T-helper 1 cell treated with Interleukin-12 subunit alpha and Interleukin-12 subunit beta and Interleukin-4 antibody, amounts not matched to agents 30 ng/mL and 1 ng/mL, for 36 hours (primary cell): Measurements from ENCODE around the gene GLUD2. TPM values are rescaled to one million over a fixed set of nuclear protein-coding genes. Genes with fewer than 3 reads are reported as not detected.
"Not testable (repeated sequence)": the region's sequence is repeated elsewhere in the genome, so short reads cannot be mapped to it uniquely, and the experiment has no call there.

ENCODE experiments used
- intact Hi-C: fragments of 100-400 bp; cut with micrococcal nuclease; formaldehyde crosslinking; loops from one replicate; pipeline ENCODE4 v1.15.1; 2024
- total RNA-seq: library from RNA; stranded (reverse); gene quantifications from 2 replicates; pipeline ENCODE4 v1.2.3, GENCODE V29; 2022

Gene GLUD2
- 0.12 and 0.29 TPM in 2 replicates for total RNA-seq

GRCh38 chrX:121047441-121048419, at the start of gene GLUD2:
Gene GLUD2 (plus strand): TSS chrX:121047610. CDS start chrX:121047685, 75 bp downstream.
- intact Hi-C loops = not testable (repeated sequence)

- intact Hi-C loops = no loop called here
These were observed 48.0 kb upstream of the GLUD2 start for GRCh38 chrX:120999413-120999812.

GRCh38 chrX:121000589-121000988, 46.8 kb upstream of the GLUD2 start:
- intact Hi-C loops = no loop called here

DNA sequence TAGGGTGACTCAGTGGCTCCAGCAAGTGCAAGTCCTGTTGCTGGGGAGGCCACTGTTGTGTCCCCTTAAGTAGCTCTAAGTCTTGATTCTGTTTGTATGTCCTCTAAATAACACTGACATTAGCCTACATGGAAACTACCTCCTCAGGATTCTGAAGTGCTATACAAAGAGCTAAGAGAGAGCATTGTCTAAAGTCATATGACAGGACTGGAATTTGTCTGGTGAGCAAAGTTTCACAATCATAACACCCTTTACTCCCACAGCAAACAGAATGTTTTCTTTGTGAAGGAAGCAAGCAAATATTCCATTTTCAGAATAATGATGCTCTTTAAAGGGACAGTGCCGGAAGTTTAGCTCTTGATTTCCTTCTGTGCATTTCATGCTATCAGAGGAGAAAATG, 38.5 kb upstream of the GLUD2 start:
- intact Hi-C loops = no loop called here

DNA sequence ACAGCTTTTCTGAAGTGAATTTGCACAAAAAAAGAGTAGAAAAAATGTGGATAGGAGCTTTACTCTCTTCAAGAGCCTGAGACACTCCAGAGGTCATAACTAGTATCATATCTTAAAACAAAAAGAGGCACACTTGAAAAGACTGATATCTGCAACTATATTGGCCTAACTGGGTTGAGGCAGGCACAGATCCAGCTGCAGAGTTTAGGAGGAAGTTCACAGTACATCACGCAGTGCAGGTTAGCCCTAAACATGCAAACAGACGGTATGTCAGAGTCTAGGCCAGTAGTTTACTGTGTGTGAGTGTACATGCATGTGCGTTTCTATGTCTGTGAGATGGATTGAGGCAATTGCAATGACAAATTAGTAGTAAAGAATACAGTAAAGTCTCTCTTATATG, 37.6 kb upstream of the GLUD2 start:
- intact Hi-C loops = no loop called here

DNA sequence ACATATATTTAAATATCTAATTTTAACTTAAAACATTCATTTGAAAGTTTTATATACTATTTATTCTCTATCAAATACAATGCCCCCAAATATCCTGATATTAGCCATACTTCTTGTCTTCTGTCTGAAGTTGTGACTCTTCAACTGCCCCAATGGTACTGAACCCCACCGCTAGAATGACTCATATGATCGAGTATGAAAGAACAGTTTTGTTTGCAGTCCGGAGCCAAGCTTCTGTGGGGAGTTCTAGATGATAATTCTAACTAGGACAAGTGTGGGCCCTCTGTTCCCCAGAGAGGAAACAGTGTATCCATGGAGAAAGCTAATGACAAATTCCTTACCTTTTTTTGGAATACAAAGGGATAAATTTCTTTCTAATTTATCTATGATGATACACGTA, 37.2 kb upstream of the GLUD2 start:
- intact Hi-C loops = no loop called here

GRCh38 chrX:121011254-121011653, 36.2 kb upstream of the GLUD2 start:
- intact Hi-C loops = no loop called here

GRCh38 chrX:121013897-121014455, 33.4 kb upstream of the GLUD2 start:
- intact Hi-C loops = no loop called here

DNA sequence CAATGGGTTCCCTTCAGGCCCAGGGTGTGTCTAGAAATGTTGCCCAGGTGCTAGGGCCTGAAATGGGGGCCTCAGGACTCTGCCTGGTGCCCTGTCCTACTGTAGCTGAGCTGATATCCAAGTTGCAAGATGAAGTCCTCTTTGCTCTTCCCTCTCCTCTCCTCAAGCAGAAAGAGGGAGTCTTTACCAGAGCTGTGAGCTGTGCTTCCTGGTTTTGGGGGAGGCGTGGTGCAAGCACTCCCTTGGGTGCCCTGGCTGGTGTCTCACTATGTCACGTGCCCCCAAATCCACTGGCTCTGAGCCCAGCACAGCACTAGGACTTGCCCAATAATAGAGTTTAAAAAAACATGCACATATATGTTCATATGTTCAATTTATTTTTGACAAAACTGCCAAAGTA, 32.6 kb upstream of the GLUD2 start:
- intact Hi-C loops = no loop called here

- intact Hi-C loops = no loop called here
These were observed 19.0 kb upstream of the GLUD2 start for GRCh38 chrX:121028419-121028818.

GRCh38 chrX:121030083-121030482, 17.3 kb upstream of the GLUD2 start:
- intact Hi-C loops = no loop called here

DNA sequence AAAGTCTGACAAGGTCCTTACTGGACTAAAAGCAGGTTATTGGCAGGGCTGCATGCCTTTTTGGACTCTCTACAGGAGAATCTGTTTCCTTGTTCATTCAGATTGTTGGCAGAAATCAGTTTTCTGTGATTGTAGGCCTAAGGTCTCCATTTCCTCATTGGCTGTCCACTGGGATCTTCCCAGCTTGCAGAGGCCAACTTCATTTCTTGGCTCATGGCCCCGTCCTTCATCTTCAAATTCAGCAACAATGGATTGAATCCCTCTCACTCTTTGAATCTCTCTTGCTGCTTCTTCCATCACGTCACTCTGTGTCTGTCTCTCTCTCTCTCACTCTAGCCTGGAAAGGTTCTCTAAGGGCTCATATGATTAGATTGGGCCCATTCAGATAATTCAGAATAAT, 14.9 kb upstream of the GLUD2 start:
- intact Hi-C loops = no loop called here

- intact Hi-C loops = no loop called here
These were observed 11.3 kb upstream of the GLUD2 start for GRCh38 chrX:121036137-121036536.

DNA sequence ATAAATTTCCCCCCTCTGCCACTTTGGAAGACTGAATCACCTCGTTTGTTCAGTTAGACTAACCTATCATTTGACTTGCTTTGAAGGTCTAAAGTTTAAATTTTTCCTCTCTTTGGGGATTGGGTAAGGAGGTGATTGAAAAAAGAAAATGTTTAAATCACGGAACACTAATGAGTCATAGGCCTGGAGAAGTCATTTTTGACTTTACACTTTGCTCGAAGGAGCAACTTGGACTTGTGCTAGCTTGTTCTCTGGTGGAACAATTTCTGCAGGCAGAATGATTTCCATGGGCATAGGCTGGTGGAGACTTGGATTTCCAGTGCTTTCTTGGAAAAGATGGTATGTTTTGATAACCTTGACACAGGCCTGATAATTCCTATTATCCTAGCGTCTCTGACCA, 10.5 kb upstream of the GLUD2 start:
- intact Hi-C loops = no loop called here

DNA sequence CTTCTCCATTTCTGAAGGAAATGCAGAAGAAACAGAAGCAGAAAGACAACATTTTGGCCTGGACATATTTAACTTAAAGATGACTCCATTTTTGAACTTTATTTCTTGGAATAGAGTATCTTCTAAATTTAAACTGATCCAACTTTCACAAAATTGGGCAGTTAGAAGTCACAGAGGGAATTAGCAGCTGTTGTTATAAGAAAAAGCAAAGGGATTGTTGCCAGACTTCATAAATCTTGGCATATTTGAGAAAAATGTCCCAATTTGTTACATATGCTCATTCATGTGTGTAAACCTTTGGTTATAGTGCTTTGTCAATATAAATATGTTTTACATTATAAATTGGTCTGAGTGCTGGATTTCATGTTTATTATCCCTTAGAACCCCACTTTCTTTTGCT, 3.4 kb downstream of the GLUD2 start:
- intact Hi-C loops = no loop called here

DNA sequence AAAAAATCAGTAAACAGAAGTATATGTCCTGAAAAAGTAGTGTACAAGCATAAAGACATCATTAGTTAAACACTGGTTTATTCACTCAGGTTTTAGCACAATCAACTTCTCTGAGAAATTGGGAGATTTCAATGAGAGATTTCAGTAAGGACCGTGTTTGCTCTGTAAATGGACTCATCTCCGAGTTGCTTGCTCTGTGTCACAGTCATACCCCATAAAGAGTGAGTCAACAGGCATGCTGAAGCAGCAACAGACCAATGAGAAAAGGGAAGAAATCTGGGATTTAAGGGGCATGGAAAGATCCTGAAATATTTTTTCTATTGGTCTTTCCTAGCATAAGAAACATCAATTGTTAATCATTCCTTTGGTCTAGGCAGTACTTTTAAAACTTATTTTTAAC, 4.7 kb downstream of the GLUD2 start:
- intact Hi-C loops = no loop called here

- intact Hi-C loops = no loop called here
These were observed 14.9 kb downstream of the GLUD2 start for GRCh38 chrX:121062289-121062688.

DNA sequence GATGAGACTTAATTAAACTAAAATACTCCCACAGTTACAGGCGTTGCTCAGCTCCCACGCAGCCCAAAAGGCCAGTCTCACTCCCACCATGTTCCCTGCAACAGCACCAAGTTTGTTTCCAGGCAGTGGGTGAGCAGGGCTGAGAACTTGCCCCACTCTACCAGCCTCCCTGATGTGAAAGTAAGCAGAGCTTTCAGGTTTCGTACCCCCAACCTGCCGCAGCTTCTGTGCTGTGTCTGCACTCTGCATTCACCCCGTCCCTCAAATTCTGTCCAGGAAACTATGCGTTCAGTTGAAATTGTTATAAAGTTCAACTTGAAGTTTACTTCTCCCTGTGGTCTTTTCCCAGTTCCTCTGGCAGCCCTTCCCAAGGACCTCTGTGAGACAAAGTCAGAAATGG, 17.2 kb downstream of the GLUD2 start:
- intact Hi-C loops = no loop called here

DNA sequence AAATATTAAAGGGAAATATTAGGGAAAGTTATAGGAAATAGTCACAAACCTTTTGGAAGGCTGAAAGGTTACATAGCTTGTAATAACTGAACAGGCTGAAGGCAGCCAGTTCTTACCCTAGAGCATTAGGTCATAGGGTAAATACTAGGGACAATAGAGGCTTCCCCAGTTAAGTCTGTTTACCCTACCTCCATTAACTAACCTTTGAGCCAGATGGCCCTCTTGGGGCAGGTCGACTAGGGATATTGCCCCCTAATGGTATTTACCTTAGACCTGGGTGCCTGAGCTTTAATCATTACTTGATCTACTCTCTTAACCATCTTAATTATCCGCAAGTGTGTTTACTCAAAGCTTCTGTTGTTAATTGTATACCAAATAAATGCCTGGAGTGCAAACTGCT, 36.8 kb downstream of the GLUD2 start:
- intact Hi-C loops = not testable (repeated sequence)

DNA sequence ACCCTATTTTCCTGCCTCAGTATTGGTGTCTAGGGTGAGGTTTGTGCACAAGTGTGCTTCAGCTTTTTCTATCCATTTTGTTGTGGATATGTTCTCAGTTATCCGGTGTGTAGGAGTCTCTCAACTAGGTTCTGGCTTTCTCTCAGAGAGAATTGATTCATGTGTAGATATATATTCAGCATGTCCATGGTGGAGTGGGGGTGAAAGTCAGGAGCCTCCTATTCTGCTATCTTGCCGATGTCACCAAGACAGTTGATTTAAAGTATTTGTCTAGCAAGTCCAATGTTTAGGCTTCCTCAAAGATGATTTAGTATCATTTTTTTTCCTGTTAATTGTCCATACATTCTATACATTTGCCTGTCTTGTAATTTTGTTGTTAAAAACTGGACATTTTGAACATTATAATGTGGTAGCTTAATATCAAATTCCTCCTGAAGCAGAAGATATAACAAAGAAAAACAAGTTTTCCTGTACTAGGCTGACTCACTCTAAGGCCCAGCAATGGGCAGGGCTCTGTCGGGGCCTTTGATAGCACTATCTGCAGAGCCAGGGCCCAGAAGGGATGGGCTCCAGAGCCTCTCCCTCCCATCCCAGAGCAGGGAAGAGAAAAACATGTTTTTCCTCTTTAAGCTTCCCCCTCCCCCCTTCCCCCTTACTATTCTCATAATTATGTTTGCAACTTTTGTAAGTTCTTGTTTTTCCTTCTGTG, 37.6 kb downstream of the GLUD2 start:
- intact Hi-C loops = no loop called here

- intact Hi-C loops = no loop called here
These were observed 38.2 kb downstream of the GLUD2 start for GRCh38 chrX:121085612-121086010.

GRCh38 chrX:121093011-121093410, 45.6 kb downstream of the GLUD2 start:
- intact Hi-C loops = no loop called here
